Medulla oblongata (tissue), 1 donor: ENCODE data around the gene MUC5B.
"Not testable (repeated sequence)": the region's sequence is repeated elsewhere in the genome, so short reads cannot be mapped to it uniquely, and the experiment has no call there.

Experiments
- DNase-seq: peaks from one replicate; pipeline ENCODE4 v3.0.0-alpha.2; 2015; ENCODE audit errors: extremely low spot score

Gene MUC5B

GRCh38 chr11:1222491-1223345, at the start of gene MUC5B:
TSS of gene MUC5B (plus strand) at chr11:1223066. CDS start at chr11:1223124, 58 bp downstream.
- no peak for DNase-seq

DNA sequence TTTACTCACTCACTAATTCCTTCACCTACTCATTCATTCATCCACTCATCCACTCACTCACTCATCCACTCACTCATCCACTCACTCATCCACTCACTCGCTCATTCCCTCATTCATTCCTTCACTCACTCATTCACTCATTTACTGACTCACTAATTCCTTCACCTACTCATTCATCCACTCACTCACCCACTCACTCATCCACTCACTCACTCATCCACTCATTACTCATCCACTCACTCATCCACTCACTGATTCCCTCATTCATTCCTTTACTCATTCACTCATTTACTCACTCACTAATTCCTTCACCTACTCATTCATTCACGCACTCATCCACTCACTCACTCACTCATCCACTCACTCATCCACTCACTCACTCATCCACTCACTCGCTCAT, 49.5 kb upstream of the MUC5B start:
- not testable (repeated sequence) for DNase-seq

- DNase-seq: no peak
Observed at GRCh38 chr11:1174441-1175370, 48.2 kb upstream of the MUC5B start.

GRCh38 chr11:1175461-1176223, 47.2 kb upstream of the MUC5B start:
- DNase-seq: no peak

DNA sequence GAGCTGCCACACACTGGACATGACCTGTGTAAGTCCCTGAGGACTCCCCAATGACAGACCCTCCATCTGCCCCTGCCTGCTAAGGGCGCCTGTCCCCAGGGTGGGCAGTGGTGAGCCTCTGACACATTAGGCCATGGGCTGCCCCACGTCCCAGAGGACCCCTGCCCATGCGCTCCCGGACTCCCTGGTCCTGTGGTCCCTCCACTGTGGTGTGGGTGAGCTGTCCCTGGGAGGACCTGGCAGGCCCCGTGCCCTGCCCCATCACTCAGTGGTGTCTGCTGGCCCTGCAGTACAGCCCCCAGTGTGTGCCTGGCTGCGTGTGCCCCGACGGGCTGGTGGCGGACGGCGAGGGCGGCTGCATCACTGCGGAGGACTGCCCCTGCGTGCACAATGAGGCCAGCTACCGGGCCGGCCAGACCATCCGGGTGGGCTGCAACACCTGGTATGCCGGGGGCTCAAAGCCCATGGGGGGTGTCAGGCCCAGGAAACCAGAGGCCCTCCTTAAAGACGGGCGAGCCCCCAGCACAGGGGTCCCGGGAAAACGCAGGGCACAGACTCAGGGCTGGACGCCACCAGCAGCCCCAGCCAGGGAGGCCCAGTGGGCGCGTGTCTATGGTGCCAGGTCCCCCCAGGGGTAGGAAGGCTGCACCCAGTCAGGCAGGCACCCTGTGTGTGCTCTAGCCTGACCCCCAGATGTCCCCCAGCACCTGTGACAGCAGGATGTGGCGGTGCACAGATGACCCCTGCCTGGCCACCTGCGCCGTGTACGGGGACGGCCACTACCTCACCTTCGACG, 46.4 kb upstream of the MUC5B start:
- no peak for DNase-seq

DNA sequence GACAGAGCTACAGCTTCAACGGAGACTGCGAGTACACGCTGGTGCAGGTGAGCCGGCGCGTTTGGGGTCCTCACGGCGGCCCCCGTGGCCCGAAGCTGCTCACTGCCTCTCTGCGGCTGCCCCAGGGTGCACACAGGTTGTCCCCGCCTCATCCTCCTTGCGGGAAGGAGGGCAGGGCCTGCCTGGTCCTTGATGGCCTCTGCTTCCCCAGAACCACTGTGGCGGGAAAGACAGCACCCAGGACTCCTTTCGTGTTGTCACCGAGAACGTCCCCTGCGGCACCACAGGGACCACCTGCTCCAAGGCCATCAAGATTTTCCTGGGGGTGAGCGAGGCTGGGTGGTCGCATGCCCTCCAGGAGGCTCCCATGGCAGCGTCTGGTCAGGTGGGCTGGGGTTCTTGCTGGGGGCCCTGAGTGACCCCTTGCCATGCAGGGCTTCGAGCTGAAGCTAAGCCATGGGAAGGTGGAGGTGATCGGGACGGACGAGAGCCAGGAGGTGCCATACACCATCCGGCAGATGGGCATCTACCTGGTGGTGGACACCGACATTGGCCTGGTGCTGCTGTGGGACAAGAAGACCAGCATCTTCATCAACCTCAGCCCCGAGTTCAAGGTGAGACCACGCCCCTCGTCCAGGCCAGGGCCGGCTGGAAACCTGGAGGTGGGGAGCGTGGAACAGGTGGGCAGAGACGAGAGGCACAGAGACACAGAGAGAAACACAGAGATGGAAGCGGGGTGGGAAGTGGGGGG, 45.7 kb upstream of the MUC5B start:
- DNase-seq: no peak

DNA sequence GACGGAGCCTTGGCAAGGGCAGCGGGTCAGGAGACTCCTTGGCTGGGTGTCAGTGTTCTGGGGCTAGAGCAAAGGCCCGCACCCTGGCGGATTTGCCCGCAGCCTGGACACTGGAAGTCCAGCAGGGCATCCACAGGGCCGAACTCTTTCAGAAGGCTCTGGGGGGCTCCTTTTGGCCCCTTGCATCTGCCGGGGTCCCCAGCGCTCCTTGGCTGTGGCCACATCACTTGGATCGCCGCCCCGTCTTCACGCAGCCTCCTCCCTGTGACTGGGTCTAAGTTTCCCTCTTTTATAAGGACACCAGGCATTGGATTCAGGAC, 45.1 kb upstream of the MUC5B start:
- no peak for DNase-seq

DNA sequence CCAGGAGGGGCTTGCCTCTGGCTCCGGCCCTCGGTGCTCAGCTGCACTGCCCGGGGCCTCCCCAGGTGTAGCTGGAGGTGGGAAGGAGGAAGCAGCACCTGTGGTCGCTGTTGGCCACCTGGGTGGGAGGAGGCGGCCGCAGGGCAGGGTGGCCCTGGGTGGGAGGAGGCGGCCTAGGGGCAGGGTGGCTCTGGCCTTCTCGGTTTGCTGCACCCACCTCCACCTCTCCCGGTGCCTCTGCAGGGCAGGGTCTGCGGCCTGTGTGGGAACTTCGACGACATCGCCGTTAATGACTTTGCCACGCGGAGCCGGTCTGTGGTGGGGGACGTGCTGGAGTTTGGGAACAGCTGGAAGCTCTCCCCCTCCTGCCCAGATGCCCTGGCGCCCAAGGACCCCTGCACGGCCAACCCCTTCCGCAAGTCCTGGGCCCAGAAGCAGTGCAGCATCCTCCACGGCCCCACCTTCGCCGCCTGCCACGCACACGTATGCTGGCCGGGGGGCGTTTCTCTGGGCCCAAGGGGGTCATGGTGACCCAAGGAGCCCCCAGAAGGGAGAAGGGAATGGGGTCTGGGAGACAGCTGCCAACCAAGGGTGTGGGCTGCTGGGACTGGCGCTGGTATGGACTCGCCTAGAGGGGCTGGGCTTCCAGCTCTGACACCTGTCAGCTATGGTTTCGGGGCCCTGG, 44.5 kb upstream of the MUC5B start:
- DNase-seq: no peak

DNA sequence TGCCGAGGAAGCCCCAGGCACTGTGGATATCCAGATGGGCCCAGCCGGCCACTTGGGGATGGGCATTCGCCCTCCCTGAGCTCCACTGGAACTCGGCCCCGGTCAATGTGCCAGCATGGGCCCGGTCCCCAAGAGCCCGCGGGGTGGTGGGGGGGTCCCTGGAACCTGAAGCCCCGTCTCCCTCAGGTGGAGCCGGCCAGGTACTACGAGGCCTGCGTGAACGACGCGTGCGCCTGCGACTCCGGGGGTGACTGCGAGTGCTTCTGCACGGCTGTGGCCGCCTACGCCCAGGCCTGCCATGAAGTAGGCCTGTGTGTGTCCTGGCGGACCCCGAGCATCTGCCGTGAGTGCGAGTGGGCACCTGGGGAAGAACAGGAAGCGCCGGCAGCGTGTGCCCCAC, 44.0 kb upstream of the MUC5B start:
- DNase-seq: no peak

GRCh38 chr11:1179641-1180040, 43.2 kb upstream of the MUC5B start:
- DNase-seq: no peak

DNA sequence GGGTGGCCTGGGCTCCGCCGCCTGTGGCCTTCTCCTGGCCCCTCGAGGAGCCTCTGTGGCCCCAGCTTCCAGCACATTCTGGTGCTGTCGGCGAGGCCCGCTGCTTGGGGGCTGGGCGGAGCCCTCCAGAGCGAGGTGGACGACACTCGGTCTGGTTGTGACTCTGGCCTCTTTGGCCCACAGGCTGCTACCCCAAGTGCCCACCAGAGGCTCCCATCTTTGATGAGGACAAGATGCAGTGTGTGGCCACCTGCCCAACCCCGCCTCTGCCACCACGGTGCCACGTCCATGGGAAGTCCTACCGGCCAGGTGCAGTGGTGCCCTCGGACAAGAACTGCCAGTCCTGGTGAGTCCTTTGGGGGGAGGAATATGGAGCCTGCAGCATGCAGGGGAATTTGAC, 42.7 kb upstream of the MUC5B start:
- no peak for DNase-seq

DNA sequence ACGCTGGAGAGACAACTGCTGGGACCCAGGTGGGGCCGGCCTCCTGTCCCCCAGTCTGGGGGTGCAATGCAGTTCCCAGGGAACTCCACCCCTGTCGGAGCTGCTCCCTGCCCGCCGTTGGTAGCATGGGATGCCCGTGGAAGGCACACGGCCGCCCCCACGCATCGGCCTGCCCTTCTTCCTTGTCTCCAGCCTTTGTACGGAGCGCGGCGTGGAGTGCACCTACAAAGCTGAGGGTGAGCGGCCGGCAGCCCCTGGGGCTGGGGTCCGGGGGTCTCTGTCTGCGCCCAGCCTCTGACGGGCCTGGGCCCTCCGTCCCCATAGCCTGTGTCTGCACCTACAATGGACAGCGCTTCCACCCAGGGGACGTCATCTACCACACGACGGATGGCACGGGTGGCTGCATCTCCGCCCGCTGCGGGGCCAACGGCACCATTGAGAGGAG, 41.9 kb upstream of the MUC5B start:
- DNase-seq: no peak

DNA sequence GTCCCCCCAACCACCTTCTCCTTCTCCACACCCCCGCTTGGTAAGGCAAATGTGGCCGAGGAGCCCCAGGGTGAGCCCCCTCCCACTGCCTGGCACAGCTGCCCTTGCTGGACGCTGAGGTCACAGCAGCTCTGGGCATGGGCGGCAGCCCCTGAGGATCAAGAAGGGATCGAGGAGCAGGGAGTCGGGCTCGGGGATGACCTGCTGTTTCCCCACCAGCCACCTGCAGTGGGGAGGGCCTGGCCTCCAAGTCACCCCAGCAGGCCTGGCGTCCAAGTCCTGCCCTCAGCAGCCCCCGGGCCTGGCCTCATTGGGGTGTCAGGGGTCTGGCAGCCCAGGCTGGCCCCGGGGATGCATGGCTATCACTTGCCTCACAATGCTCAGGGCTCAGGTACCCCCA, 41.4 kb upstream of the MUC5B start:
- DNase-seq: no peak

- no peak for DNase-seq
Observed at GRCh38 chr11:1181853-1182535, 40.9 kb upstream of the MUC5B start.

- DNase-seq: not testable (repeated sequence)
Observed at GRCh38 chr11:1184139-1184538, 38.7 kb upstream of the MUC5B start.

DNA sequence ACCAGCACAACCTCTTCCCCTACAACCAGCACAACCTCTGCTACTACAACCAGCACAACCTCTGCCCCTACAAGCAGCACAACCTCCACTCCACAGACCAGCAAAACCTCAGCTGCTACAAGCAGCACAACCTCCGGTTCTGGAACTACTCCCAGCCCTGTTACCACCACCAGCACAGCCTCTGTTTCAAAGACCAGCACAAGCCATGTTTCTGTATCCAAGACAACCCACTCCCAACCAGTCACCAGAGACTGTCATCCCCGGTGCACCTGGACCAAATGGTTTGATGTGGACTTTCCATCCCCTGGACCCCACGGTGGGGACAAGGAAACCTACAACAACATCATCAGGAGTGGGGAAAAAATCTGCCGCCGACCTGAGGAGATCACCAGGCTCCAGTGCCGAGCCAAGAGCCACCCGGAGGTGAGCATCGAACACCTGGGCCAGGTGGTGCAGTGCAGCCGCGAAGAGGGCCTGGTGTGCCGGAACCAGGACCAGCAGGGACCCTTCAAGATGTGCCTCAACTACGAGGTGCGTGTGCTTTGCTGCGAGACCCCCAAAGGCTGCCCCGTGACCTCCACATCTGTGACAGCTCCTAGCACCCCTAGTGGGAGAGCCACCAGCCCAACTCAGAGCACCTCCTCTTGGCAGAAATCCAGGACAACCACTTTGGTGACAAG, 34.3 kb upstream of the MUC5B start:
- not testable (repeated sequence) for DNase-seq

- DNase-seq: not testable (repeated sequence)
Observed at GRCh38 chr11:1189816-1190215, 33.0 kb upstream of the MUC5B start.

GRCh38 chr11:1191786-1192470, 30.9 kb upstream of the MUC5B start:
- DNase-seq: not testable (repeated sequence)
